HepG2 (cell line): ENCODE measurements around the gene ZNF112. TPM values are rescaled to one million over a fixed set of nuclear protein-coding genes. Genes with fewer than 3 reads are reported as not detected.

Experiments used
- ATAC-seq: fragments of 200-7000 bp; cut with Tn5 transposase; 3 replicates; pipeline ENCODE4 v1.9.1; 2020; ENCODE audit warnings: mild to moderate bottlenecking, moderate library complexity
- BruUV-seq: library from RNA; stranded (reverse); fragments of 400-500 nt; replicated peaks from 2 replicates; lab custom pipeline; 2021; lab: Mats Ljungman, UMichigan
- CTCF ChIA-PET: fragments of 300-600 bp; formaldehyde crosslinking; extraction: SDS; loops from one replicate; lab custom pipeline; 2021; ENCODE audit warnings: low total read pairs, inconsistent platforms, low intra/inter-chr PET ratio; lab: Yijun Ruan, JAX
- POLR2A ChIA-PET: fragments of 350-600 bp; sonication (Branson Sonifier 250); formaldehyde crosslinking; loops from one replicate; lab custom pipeline; 2020; ENCODE audit warnings: antibody characterized with exemption, inconsistent platforms; lab: Yijun Ruan, JAX
- DNase-seq: peaks from one replicate; pipeline ENCODE4 v3.0.0-alpha.2; 2015; ENCODE audit warnings: low spot score
- FAIRE-seq: peaks from 3 replicates; lab custom pipeline; 2011; peaks lifted over from hg19 to GRCh38; lab: Jason Lieb, UNC
- H2AFZ ChIP-seq: one replicate; pipeline ENCODE4 v1.6.1; 2011; ENCODE audit warnings: low read length, inconsistent platforms
- H3K27ac ChIP-seq: fragments of 300-600 bp; 3 replicates; pipeline ENCODE4 v1.8.0; 2011; ENCODE audit warnings: mixed run types, mild to moderate bottlenecking, mixed read lengths, low read length, inconsistent platforms; ENCODE audit not compliant: insufficient read depth; ENCODE audit errors: extremely low read length
- H3K27me3 ChIP-seq, 2 experiments: fragments of 200-600 bp in 1 of 2; 2 replicates in 1 of 2; 3 replicates in 1 of 2; pipeline versions ENCODE4 v1.6.0 to v1.8.0; 2011; ENCODE audit warnings: low read length in 2 of 2, mild to moderate bottlenecking in 2 of 2, moderate library complexity in 2 of 2, inconsistent platforms in 1 of 2; ENCODE audit not compliant: insufficient read depth in 2 of 2, control insufficient read depth in 1 of 2
- H3K36me3 ChIP-seq, 2 experiments: fragments of 200-600 bp in 1 of 2; replicated peaks in 1 of 2; 2 replicates in 1 of 2; 3 replicates in 1 of 2; pipeline versions ENCODE4 v1.5.1 to v1.8.0; 2011; ENCODE audit warnings: low read length in 2 of 2, inconsistent platforms in 1 of 2; ENCODE audit not compliant: insufficient read depth in 2 of 2, control insufficient read depth in 1 of 2
- H3K4me1 ChIP-seq: 2 replicates; pipeline ENCODE4 v1.5.1; 2012; ENCODE audit warnings: low read length, inconsistent platforms; ENCODE audit not compliant: insufficient read depth
- H3K4me2 ChIP-seq: 2 replicates; pipeline ENCODE4 v1.6.0; 2011; ENCODE audit warnings: low read depth, low read length, inconsistent platforms
- H3K4me3 ChIP-seq, 3 experiments: fragments of 200-600 bp in 1 of 3; sonication (generic), shearing (Covaris generic) in 1 of 3; replicated peaks in 1 of 3; 2 replicates each; pipeline ENCODE4 v1.5.1; 2011 to 2016; ENCODE audit warnings: low read length in 3 of 3, inconsistent platforms in 2 of 3, low read depth in 2 of 3, mild to moderate bottlenecking in 2 of 3, control low read depth in 1 of 3, mixed read lengths in 1 of 3; ENCODE audit not compliant: insufficient read depth in 1 of 3
- H3K79me2 ChIP-seq: one replicate; pipeline ENCODE4 v1.6.1; 2011; ENCODE audit warnings: low read length, inconsistent platforms; ENCODE audit not compliant: insufficient read depth
- H3K9ac ChIP-seq: 2 replicates; pipeline ENCODE4 v1.6.0; 2011; ENCODE audit warnings: mild to moderate bottlenecking, low read depth, low read length, inconsistent platforms; ENCODE audit not compliant: insufficient read depth
- H3K9me3 ChIP-seq: 2 replicates; pipeline ENCODE4 v1.5.1; 2012; ENCODE audit warnings: mild to moderate bottlenecking, low read length
- H4K20me1 ChIP-seq: 2 replicates; pipeline ENCODE4 v1.6.0; 2011; ENCODE audit warnings: inconsistent platforms, mild to moderate bottlenecking, low read length, moderate library complexity; ENCODE audit not compliant: insufficient read depth
- EZH2 ChIP-seq: conservative IDR thresholded peaks from 2 replicates; pipeline ENCODE4 v1.6.1; 2012; ENCODE audit warnings: mild to moderate bottlenecking, low read depth, low read length, moderate library complexity
- FOXA1 ChIP-seq, 2 experiments: fragments of 450-650 bp in 1 of 2; sonication (generic) in 1 of 2; formaldehyde crosslinking in 1 of 2; IDR thresholded peaks; 2 replicates each; pipeline versions ENCODE4 v1.4.0 to v1.6.1; 2016 to 2020; ENCODE audit warnings: missing genetic modification reagents in 1 of 2
- IKZF1 ChIP-seq: fragments of 450-650 bp; IDR thresholded peaks from 2 replicates; pipeline ENCODE4 v1.7.1; 2016
- KAT8 ChIP-seq: IDR thresholded peaks from 2 replicates; pipeline ENCODE4 v1.6.1; 2016; ENCODE audit warnings: missing genetic modification reagents, missing compliant biosample characterization
- NFATC3 ChIP-seq: sonication (generic); formaldehyde crosslinking; IDR thresholded peaks from 2 replicates; pipeline ENCODE4 v1.5.1; 2020; ENCODE audit warnings: mild to moderate bottlenecking, missing genetic modification reagents
- SAFB2 ChIP-seq: sonication (generic); formaldehyde crosslinking; IDR thresholded peaks from 2 replicates; pipeline ENCODE4 v1.5.1; 2020; ENCODE audit warnings: missing genetic modification reagents, low read depth, mild to moderate bottlenecking, borderline replicate concordance
- SP4 ChIP-seq: sonication (generic); formaldehyde crosslinking; IDR thresholded peaks from 2 replicates; pipeline ENCODE4 v1.8.1; 2023; ENCODE audit warnings: mild to moderate bottlenecking, missing genetic modification reagents
- ZNF160 ChIP-seq: sonication (generic); formaldehyde crosslinking; IDR thresholded peaks from 2 replicates; pipeline ENCODE4 v1.8.0; 2022; ENCODE audit warnings: mild to moderate bottlenecking, inconsistent platforms, missing genetic modification reagents
- ZNF230 ChIP-seq: sonication (generic); formaldehyde crosslinking; IDR thresholded peaks from 2 replicates; pipeline ENCODE4 v1.4.0; 2020; ENCODE audit warnings: mild to moderate bottlenecking, missing genetic modification reagents
- ZNF232 ChIP-seq: sonication (generic); formaldehyde crosslinking; IDR thresholded peaks from 2 replicates; pipeline ENCODE4 v1.4.0; 2020; ENCODE audit warnings: missing genetic modification reagents, borderline replicate concordance
- ZNF256 ChIP-seq: sonication (generic); formaldehyde crosslinking; conservative IDR thresholded peaks from 2 replicates; pipeline ENCODE4 v1.4.0; 2020; ENCODE audit warnings: missing genetic modification reagents
- ZNF556 ChIP-seq: sonication (generic); formaldehyde crosslinking; IDR thresholded peaks from 2 replicates; pipeline ENCODE4 v1.4.0; 2020; ENCODE audit warnings: mild to moderate bottlenecking, missing genetic modification reagents, borderline replicate concordance
- WGBS: methylation state at CpG from one replicate; pipeline ENCODE4 v1.1.6; 2017; ENCODE audit warnings: low lambda C conversion rate; 5-methylcytosine and 5-hydroxymethylcytosine counted together
- in situ Hi-C: cut with HindIII; loops from 2 replicates; pipeline ENCODE4 v1.10.0; 2017; ENCODE audit warnings: low pct_unique_long_range_greater_than_20kb; ENCODE audit not compliant: extremely low pct_ligation_motif_present
- intact Hi-C: fragments of 100-400 bp; cut with micrococcal nuclease; formaldehyde crosslinking; loops from one replicate; pipeline ENCODE4 v1.10.0; 2022; ENCODE audit not compliant: unreplicated experiment
- polyA plus RNA-seq, 8 experiments: library from polyadenylated mRNA; depleted of rRNA in 3 of 8; stranded (reverse) in 7 of 8; unstranded in 1 of 8; fragments of >200 nt; fragmentation: Illumina TruSeq in 4 of 8; extraction: Trizol in 4 of 8; gene quantifications; 2 replicates each; pipeline versions ENCODE4 v1.2.1 to v1.2.3, GENCODE V29; 2011 to 2016; ENCODE audit warnings: low read depth in 4 of 8, missing spikeins in 1 of 8, mixed read lengths in 1 of 8; ENCODE audit not compliant: insufficient read depth in 1 of 8
- total RNA-seq, 5 experiments: library from RNA; depleted of rRNA; stranded (reverse); fragments of >200 nt; fragmentation: Illumina TruSeq; extraction: Trizol; gene quantifications; 2 replicates each; pipeline ENCODE4 v1.2.3, GENCODE V29; 2016; ENCODE audit warnings: low read depth in 1 of 5
- TF ChIP-seq, protein P1 (sequence below): sonication (generic); formaldehyde crosslinking; IDR thresholded peaks from 2 replicates; pipeline ENCODE4 v1.4.0; 2020; ENCODE audit warnings: missing genetic modification reagents, borderline replicate concordance
- TF ChIP-seq, protein P2 (sequence below): sonication (generic); formaldehyde crosslinking; IDR thresholded peaks from 2 replicates; pipeline ENCODE4 v1.9.0; 2021; ENCODE audit warnings: missing genetic modification reagents, borderline replicate concordance
- TF ChIP-seq, protein P3 (sequence below): sonication (generic); formaldehyde crosslinking; IDR thresholded peaks from 2 replicates; pipeline ENCODE4 v1.5.1; 2020; ENCODE audit warnings: missing genetic modification reagents, mild to moderate bottlenecking, borderline replicate concordance
- TF ChIP-seq, protein P4 (sequence below): sonication (generic); formaldehyde crosslinking; IDR thresholded peaks from 2 replicates; pipeline ENCODE4 v1.8.1; 2023; ENCODE audit warnings: mild to moderate bottlenecking, missing genetic modification reagents

ZNF112 gene
- total and polyA plus RNA-seq, 2 of the 13 experiments (the other 11 are each of a cell fraction or from before 2014, with no cell fraction given) = 1.8 to 3.6 TPM

DNA sequence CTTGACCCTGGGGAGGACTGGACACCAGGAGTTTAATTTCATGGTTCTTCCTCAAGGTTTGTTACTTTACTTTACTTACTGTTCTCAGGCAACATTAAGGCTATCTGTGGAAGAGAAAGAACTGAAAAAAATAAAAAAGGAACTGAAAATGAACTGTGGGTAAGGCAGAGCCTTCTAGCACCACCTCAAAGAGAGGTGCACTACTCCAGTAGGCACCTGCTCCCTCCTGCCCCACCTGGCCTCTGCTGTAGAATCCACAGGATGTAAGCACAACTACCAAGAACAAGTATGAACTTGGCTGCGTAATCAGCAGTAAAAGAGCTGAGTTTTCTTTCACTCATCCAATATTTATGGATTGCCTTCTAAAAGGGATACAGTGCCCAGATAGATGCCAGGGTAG is 12.2 kb downstream of the ZNF112 start:
- H3K27me3 ChIP-seq = no peaks in the 10 kb centered on the region
- no peaks in the 10 kb centered on the region for H3K4me1 ChIP-seq
- 23% methylated on average over 1 of the region's 1 CpG for WGBS
- ChIA-PET POLR2A (no interaction called here), CTCF (no interaction called here)
- H3K27ac ChIP-seq = no peak overlapping the region
- H3K9ac ChIP-seq = no peak overlapping the region
- intact Hi-C loops = no loop called here
- BruUV-seq = no TSS peak
- H3K4me3 ChIP-seq = no peak overlapping the region
- no peaks in the 10 kb centered on the region for H3K79me2 ChIP-seq
- H3K4me2 ChIP-seq = no peak overlapping the region
- FAIRE-seq (no peak), ATAC-seq (no peak), DNase-seq (no peak)
- no peak overlapping the region for H2AFZ ChIP-seq
- H4K20me1 ChIP-seq = no peaks in the 10 kb centered on the region
- H3K36me3 ChIP-seq = peaks cover 0 to 3% of the 10 kb centered on the region in 2 experiments; a peak in 1 of 5 replicates
- in situ Hi-C loops = no loop called here
- peaks cover 21% of the 10 kb centered on the region; the same call in 1 of the 2 replicates for H3K9me3 ChIP-seq
- TF ChIP-seq ZNF556 (CRISPR knock-in tag) (no peak), FOXA1 (IDR thresholded peaks at IDR 0.05) (no peak), FOXA1 (CRISPR knock-in tag; IDR thresholded peaks at IDR 0.05) (no peak), SP4 (CRISPR knock-in tag) (no peak), SAFB2 (CRISPR knock-in tag) (no peak), ZNF160 (CRISPR knock-in tag) (no peak), NFATC3 (no peak), ZNF230 (no peak), EZH2 (no peak), IKZF1 (no peak), ZNF256 (CRISPR knock-in tag) (no peak), KAT8 (no peak), ZNF232 (CRISPR knock-in tag) (no peak)
- TF ChIP-seq, protein P1, sequence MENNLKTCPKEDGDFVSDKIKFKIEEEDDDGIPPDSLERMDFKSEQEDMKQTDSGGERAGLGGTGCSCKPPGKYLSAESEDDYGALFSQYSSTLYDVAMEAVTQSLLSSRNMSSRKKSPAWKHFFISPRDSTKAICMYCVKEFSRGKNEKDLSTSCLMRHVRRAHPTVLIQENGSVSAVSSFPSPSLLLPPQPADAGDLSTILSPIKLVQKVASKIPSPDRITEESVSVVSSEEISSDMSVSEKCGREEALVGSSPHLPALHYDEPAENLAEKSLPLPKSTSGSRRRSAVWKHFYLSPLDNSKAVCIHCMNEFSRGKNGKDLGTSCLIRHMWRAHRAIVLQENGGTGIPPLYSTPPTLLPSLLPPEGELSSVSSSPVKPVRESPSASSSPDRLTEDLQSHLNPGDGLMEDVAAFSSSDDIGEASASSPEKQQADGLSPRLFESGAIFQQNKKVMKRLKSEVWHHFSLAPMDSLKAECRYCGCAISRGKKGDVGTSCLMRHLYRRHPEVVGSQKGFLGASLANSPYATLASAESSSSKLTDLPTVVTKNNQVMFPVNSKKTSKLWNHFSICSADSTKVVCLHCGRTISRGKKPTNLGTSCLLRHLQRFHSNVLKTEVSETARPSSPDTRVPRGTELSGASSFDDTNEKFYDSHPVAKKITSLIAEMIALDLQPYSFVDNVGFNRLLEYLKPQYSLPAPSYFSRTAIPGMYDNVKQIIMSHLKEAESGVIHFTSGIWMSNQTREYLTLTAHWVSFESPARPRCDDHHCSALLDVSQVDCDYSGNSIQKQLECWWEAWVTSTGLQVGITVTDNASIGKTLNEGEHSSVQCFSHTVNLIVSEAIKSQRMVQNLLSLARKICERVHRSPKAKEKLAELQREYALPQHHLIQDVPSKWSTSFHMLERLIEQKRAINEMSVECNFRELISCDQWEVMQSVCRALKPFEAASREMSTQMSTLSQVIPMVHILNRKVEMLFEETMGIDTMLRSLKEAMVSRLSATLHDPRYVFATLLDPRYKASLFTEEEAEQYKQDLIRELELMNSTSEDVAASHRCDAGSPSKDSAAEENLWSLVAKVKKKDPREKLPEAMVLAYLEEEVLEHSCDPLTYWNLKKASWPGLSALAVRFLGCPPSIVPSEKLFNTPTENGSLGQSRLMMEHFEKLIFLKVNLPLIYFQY (CRISPR knock-in tag) = no peak
- TF ChIP-seq, protein P2, sequence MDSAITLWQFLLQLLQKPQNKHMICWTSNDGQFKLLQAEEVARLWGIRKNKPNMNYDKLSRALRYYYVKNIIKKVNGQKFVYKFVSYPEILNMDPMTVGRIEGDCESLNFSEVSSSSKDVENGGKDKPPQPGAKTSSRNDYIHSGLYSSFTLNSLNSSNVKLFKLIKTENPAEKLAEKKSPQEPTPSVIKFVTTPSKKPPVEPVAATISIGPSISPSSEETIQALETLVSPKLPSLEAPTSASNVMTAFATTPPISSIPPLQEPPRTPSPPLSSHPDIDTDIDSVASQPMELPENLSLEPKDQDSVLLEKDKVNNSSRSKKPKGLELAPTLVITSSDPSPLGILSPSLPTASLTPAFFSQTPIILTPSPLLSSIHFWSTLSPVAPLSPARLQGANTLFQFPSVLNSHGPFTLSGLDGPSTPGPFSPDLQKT (CRISPR knock-in tag) = no peak
- TF ChIP-seq, protein P3, sequence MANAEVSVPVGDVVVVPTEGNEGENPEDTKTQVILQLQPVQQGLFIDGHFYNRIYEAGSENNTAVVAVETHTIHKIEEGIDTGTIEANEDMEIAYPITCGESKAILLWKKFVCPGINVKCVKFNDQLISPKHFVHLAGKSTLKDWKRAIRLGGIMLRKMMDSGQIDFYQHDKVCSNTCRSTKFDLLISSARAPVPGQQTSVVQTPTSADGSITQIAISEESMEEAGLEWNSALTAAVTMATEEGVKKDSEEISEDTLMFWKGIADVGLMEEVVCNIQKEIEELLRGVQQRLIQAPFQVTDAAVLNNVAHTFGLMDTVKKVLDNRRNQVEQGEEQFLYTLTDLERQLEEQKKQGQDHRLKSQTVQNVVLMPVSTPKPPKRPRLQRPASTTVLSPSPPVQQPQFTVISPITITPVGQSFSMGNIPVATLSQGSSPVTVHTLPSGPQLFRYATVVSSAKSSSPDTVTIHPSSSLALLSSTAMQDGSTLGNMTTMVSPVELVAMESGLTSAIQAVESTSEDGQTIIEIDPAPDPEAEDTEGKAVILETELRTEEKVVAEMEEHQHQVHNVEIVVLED (CRISPR knock-in tag) = no peak
- TF ChIP-seq, protein P4, sequence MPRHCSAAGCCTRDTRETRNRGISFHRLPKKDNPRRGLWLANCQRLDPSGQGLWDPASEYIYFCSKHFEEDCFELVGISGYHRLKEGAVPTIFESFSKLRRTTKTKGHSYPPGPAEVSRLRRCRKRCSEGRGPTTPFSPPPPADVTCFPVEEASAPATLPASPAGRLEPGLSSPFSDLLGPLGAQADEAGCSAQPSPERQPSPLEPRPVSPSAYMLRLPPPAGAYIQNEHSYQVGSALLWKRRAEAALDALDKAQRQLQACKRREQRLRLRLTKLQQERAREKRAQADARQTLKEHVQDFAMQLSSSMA (CRISPR knock-in tag) = no peak
